Keratinocyte (primary cell): ENCODE measurements around the gene AMY2A.

Experiments used
- CTCF ChIP-seq, 3 experiments: IDR thresholded peaks in 1 of 3; conservative IDR thresholded peaks in 1 of 3; optimal IDR thresholded peaks in 1 of 3; 2 replicates in 2 of 3; 3 replicates in 1 of 3; pipeline versions ENCODE3 to v1.5.1; 2011; ENCODE audit warnings: low read length in 3 of 3, mild to moderate bottlenecking in 3 of 3, moderate library complexity in 2 of 3, control low read depth in 1 of 3, inconsistent platforms in 1 of 3; ENCODE audit not compliant: insufficient read depth in 2 of 3; ENCODE audit errors: extremely low read depth in 1 of 3
- EZH2 ChIP-seq: IDR thresholded peaks from one replicate; pipeline ENCODE4 v1.6.1; 2012; ENCODE audit warnings: inconsistent platforms, mild to moderate bottlenecking, low read length, moderate library complexity

GRCh38 chr1:103569493-103569892 is 47.7 kb upstream of the AMY2A start:
- TF ChIP-seq CTCF (optimal IDR thresholded peaks at IDR 0.05 in 1 of 3, IDR thresholded peaks at IDR 0.05 in 1 of 3, conservative IDR thresholded peaks at IDR 0.05 in 1 of 3; ENCODE audit: extremely low read depth in 1 of 3, insufficient read depth in 2 of 3, low read length in 3 of 3) (no peak), EZH2 (no peak)
